Right atrium auricular region (tissue), 2 donors: ENCODE data around the gene EFEMP2. TPM values are rescaled to one million over a fixed set of nuclear protein-coding genes. Genes with fewer than 3 reads are reported as not detected.
"Not testable (repeated sequence)": the region's sequence is repeated elsewhere in the genome, so short reads cannot be mapped to it uniquely, and the experiment has no call there.

Experiments
- DNase-seq: peaks from one replicate; pipeline ENCODE4 v3.0.0-alpha.2; 2019; ENCODE audit warnings: low spot score
- H3K27ac ChIP-seq, 2 donors: fragments of 200-600 bp; sonication (generic); 1 replicate in 1 of 2; 2 replicates in 1 of 2; pipeline ENCODE4 v1.5.1; 2016 to 2019
- H3K27me3 ChIP-seq, 2 donors: fragments of 200-600 bp; sonication (generic); one replicate each; pipeline versions ENCODE4 v1.5.1 to v1.6.0; 2017 to 2019
- H3K36me3 ChIP-seq: fragments of 200-600 bp; sonication (generic); one replicate; pipeline ENCODE4 v1.5.1; 2016
- H3K4me1 ChIP-seq, 2 donors: fragments of 200-600 bp; sonication (generic); one replicate each; pipeline versions ENCODE4 v1.5.1 to v1.6.0; 2017 to 2019
- H3K4me3 ChIP-seq, 2 donors: fragments of 200-600 bp; sonication (generic); 1 replicate in 1 of 2; 2 replicates in 1 of 2; pipeline ENCODE4 v1.5.1; 2017 to 2019; ENCODE audit warnings: mild to moderate bottlenecking in 1 of 2, moderate library complexity in 1 of 2
- H3K9me3 ChIP-seq, 2 donors: fragments of 200-600 bp; sonication (generic); one replicate each; pipeline ENCODE4 v1.5.1; 2019
- CTCF ChIP-seq, 2 donors: fragments of 200-600 bp; sonication (generic); IDR thresholded peaks; one replicate each; pipeline ENCODE4 v1.5.1; 2019; ENCODE audit warnings: antibody characterized with exemption in 2 of 2
- total RNA-seq, 2 donors: library from RNA; depleted of rRNA; stranded (reverse); fragments of >200 nt; gene quantifications; one replicate each; pipeline ENCODE4 v1.1.0, GENCODE V29; 2016

EFEMP2 gene
- total RNA-seq, 2 donors from 2014 or later, result 117 to 156 TPM

DNA sequence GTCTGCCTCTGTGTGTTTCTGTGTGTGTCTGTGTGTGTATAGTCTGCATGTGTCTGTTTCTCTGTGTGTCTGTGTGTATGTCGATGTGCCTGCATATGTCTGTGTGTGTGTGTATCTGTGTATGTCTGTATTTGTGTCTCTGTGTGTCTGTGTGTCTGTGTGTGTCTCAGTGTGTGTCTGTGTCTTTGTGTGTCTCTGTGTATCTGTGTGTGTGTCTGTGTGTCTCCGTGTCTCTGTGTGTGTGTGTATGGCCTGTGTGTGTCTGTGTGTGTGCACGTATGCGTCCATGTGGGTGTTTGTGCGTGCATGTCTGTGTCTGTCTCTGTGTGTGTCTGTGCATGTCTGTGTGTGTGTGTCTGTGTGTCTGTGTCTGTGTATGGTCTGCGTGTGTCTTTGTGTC lies 38.4 kb downstream of the EFEMP2 start:
- no peak for DNase-seq
- H3K36me3 ChIP-seq, result no peaks in the 10 kb centered on the region
- H3K4me1 ChIP-seq, result peaks cover 0 to 13% of the 10 kb centered on the region in 2 donors
- H3K27me3 ChIP-seq, result no peaks in the 10 kb centered on the region
- H3K4me3 ChIP-seq, result peak overlapping the region; percentile 45 to 61
- no peak overlapping the region for H3K27ac ChIP-seq
- TF ChIP-seq CTCF (IDR thresholded peaks at IDR 0.05), result no peak
- H3K9me3 ChIP-seq, result no peaks in the 10 kb centered on the region

GRCh38 chr11:65833297-65834030 lies 39.1 kb downstream of the EFEMP2 start, which contains the start of gene SNX32:
Gene SNX32 (plus strand): TSS chr11:65833963. CDS start chr11:65834066, 103 bp downstream.
- no peak for TF ChIP-seq CTCF (IDR thresholded peaks at IDR 0.05)

GRCh38 chr11:65832231-65832630 lies 40.4 kb downstream of the EFEMP2 start:
- not testable (repeated sequence) for DNase-seq, H3K9me3 ChIP-seq, H3K36me3 ChIP-seq, H3K4me3 ChIP-seq, H3K27ac ChIP-seq, H3K27me3 ChIP-seq
- peaks cover 0 to 13% of the 10 kb centered on the region in 2 donors for H3K4me1 ChIP-seq

More at GRCh38 chr11:65833297-65834030, 39.1 kb downstream of the EFEMP2 start, which contains the start of gene SNX32:
- Histone ChIP-seq H3K36me3 (no peaks in the 10 kb centered on the region), H3K4me1 (peaks cover 0 to 13% of the 10 kb centered on the region in 2 donors), H3K4me3 (peak within 1 kb of the TSS; percentile 45 to 61), H3K27ac (peak within 1 kb of the TSS in 1 of 2 donors; percentile 49), H3K9me3 (no peaks in the 10 kb centered on the region), H3K27me3 (no peaks in the 10 kb centered on the region)
- peak; percentile 97 for DNase-seq

- no peaks in the 10 kb centered on the region for H3K27me3 ChIP-seq
- H3K9me3 ChIP-seq, result no peaks in the 10 kb centered on the region
- H3K4me1 ChIP-seq, result peaks cover 0 to 13% of the 10 kb centered on the region in 2 donors
- no peak overlapping the region for H3K27ac ChIP-seq
- no peak for DNase-seq
- H3K36me3 ChIP-seq, result no peaks in the 10 kb centered on the region
- no peak for TF ChIP-seq CTCF (IDR thresholded peaks at IDR 0.05)
- no peak overlapping the region for H3K4me3 ChIP-seq
Observed at GRCh38 chr11:65829459-65829858, 43.1 kb downstream of the EFEMP2 start.

- no peaks in the 10 kb centered on the region for H3K27me3 ChIP-seq
- no peak overlapping the region for H3K4me3 ChIP-seq
- no peak for TF ChIP-seq CTCF (IDR thresholded peaks at IDR 0.05)
- no peaks in the 10 kb centered on the region for H3K36me3 ChIP-seq
- no peaks in the 10 kb centered on the region for H3K9me3 ChIP-seq
- no peak overlapping the region for H3K27ac ChIP-seq
- no peak for DNase-seq
- H3K4me1 ChIP-seq, result no peaks in the 10 kb centered on the region
Observed at GRCh38 chr11:65826984-65827735, 45.4 kb downstream of the EFEMP2 start.
